HG03060 (cell line): ENCODE data around the gene DNAH14.
"Not testable (repeated sequence)": the region's sequence is repeated elsewhere in the genome, so short reads cannot be mapped to it uniquely, and the experiment has no call there.

Experiments
- ATAC-seq: cut with Tn5 transposase; IDR thresholded peaks from one replicate; pipeline ENCODE4 v1.9.1; 2021; ENCODE audit warnings: low read depth, moderate number of reproducible peaks; ENCODE audit not compliant: unreplicated experiment

The DNAH14 gene

DNA sequence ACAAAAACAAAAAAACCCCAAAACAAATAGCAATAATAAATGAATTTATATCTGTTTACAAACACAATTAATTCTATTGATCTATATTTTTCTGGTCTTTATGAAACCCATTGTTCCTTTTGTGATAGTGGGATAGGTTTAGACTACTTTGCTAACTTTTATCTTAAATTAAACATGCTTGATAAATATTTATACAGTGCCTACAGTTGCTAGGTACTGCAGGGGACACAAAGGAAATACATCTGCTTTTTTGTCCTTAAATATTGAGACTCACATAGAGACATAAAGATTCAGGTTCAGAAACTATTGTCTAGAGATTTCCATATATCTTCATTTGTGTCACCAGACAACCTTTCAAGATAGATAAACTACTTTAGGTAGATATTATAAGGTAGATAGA is 8.5 kb upstream of the DNAH14 start:
- no peak for ATAC-seq

DNA sequence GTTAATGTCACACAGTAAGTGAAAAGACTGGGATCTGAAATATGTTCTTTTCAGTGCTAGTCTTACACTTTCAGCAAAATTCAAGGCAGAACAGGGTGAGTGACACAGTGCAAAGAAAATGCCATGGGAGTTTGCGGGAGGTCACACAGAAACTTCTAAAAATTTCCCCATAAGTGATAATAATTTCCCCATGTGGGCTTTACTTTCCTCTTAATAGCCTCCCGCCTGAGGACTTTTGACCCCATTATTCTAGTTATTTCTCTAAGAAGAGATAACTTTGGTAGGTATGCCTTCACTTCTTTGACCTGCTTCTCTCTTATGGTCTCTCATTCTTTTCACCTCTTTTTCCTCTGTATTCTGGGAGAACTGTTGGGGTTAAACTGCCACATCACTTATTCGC is 8.1 kb upstream of the DNAH14 start:
- ATAC-seq, result no peak

DNA sequence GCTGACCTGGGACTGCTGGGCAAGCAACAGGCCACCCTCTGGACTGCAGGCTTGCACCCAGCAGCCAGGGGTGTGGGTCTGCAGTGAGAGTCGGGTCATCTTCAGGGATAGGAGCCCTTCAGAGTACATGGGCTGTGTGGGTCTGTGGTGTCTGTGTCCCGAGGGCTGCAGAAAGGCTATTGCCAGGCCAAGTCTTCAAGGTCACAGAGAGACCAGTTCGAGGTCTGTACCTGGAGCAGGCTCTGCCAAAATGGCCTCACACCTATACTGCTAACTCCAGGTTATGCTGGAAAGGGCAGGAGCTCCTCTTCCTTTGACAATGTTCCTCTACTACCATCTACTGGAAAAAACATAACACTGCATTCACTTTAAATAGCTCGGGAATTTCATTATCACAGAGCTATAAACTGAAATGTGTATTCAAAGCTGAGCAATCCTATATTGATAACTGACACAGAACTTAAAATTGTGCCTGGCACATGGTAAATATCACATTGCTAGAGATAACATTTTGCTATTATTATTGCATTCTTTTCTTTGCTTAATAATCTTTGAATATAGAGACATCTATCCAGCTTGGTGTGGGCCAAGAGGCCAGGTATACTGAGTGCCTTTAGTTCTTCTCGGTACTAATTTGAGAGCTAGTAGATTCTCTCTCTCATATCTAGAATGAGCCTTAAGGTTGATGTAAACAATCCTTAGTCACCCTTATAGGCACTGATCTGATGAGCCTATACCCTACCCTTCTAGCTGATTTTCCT is 6.9 kb upstream of the DNAH14 start:
- ATAC-seq, result no peak

DNA sequence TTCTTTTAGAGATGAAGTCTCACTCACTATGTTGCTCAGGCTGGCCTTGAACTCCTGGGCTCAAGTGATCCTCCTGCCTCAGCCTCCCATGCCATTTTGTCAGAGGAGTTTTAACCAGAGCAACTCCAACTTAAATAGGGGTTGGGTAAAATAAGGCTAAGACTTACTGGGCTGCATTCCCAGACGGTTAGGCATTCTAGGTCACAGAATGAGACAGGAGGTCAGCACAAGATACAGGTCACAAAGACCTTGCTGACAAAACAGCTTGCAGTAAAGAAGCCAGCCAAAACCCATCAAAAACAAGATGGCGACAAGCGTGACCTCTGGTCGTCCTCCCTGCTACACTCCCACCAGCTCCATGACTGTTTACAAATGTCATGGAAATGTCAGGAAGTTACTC is 5.7 kb upstream of the DNAH14 start:
- no peak for ATAC-seq

DNA sequence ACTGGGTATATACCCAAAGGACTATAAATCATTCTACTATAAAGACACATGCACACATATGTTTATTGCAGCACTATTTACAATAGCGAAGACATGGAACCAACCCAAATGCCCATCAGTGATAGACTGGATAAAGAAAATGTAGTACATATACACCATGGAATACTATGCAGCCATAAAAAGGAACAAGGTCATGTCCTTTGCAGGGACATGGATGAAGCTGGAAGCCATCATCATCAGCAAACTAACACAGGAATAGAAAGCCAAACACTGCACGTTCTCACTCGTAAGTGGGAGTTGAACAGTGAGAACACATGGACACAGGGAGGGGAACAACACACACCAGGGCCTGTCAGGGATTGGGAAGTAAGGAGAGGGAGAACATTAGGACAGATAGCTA is 1.8 kb upstream of the DNAH14 start:
- ATAC-seq, result not testable (repeated sequence)

DNA sequence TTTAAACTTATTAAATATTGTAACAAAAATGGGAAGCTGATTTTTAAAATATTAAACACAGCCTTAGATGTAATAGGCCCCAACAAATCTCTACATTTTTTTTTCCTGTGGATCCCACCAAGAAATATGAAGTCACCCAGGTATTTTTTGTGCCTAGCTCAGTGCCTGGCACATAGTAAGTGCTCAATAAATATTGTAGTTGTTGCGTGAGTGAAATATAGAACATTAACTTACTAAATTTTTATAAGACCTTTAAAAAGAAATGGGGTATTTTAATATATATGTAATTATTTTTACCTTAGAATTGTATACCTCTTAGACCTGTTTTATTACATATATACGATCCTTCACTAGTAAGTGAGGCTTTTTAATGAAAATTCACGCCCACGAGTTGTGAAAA is 569 bp upstream of the DNAH14 start:
- no peak for ATAC-seq

DNA sequence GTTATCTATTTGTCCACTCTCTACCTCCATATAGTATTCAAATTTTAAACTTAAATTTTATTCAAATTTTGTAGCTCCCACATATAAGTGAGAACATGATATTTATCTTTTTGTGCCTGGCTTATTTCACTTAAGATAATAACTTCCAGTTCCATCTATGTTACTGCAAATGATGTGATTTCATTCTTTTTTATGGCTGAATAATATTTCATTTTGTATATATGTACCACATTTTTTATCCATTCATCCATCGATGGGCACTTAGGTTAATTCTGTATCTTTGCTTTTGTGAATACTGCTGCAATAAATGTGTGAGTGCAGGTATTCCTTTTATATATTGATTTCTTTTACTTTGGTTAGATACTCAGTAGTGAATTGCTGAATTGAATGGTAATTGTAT is 2.1 kb downstream of the DNAH14 start:
- no peak for ATAC-seq

DNA sequence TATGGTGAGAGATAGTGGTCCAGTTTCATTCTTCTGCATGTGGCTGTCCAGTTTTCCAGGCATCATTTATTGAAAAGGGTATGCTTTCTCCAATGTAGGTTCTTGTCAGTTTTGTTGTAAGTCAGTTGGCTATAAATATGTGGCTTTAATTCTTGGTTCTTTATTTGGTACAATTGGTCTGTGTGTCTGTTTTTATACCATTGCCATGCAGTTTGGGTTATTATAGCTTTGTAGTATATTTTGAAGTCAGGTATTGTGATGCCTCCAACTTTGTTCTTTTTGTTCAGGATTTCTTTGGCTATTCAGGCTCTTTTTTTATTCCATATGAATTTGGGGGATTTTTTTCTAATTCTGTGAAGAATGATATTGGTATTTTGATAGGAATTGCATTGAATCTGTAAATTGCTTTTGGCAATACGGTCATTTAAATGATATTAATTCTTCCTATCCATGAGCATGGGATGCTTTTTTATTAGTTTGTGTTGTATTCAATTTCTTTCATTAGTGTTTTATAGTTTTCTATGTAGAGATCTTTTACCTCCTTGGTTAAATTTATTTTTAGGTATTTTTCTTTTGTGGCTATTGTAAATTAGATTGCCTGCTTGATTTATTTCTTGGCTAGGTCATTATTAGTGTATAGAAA is 3.3 kb downstream of the DNAH14 start:
- ATAC-seq, result no peak

DNA sequence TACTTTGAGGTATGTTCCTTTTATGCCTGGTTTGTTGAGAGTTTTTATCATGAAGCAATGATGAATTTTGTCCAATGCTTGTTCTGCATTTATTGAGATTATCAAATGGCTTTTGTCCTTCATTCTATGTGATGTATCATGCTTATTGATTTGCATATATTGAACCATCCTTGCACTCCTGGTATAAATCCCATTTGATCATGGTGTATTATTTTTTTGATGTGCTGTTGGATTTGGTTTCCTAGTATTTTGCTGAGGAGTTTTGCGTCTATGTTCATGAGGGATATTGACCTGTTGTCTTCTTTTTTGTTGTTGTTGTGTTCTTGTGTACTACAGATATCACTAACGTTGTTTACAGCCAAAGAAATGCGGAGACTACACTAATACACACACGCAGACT is 4.1 kb downstream of the DNAH14 start:
- ATAC-seq, result no peak

DNA sequence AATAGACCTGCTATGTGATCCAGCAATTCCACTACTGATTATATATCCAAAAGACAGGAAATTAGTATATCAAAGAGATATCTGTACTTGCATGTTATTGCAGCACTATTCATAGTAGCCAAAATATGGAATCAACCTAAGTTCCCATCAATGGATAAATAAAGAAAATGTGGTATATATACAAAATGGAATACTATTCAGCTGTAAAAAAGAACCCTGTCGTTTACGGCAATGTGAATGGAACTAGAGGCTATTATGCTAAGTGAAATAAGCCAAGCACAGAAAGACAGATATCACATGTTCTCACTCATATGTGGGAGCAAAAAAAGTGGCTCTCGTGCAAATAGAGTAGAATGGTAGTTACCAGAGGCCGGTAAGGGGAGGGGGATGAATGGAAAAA is 9.2 kb downstream of the DNAH14 start:
- no peak for ATAC-seq

DNA sequence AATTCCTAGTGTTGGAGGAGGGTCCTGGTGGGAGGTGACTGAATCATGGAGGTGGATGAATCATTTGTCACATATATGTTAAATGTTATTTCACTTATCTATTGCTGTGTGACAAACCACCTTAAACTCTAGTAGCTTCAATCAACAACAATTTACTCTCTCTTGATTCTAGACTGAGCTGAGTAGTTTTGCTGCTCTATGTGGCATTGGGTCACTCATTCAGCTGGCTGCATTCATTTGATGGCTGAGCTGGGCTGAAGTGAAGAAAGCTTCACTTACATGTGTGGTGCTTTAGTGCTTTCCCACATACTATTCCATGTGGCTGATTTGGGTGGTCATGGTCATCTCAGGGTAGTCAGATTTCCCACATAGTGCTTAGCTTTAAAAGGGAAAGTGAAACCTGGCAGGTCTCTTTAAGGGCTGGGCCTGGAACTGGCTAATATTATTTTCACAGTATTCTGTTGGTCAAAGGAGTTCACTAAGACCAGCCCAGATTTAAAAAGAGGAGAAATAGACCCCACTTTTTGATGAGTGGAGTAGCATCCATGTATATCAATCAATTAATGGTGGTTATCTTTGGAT is 10.5 kb downstream of the DNAH14 start:
- ATAC-seq, result no peak

DNA sequence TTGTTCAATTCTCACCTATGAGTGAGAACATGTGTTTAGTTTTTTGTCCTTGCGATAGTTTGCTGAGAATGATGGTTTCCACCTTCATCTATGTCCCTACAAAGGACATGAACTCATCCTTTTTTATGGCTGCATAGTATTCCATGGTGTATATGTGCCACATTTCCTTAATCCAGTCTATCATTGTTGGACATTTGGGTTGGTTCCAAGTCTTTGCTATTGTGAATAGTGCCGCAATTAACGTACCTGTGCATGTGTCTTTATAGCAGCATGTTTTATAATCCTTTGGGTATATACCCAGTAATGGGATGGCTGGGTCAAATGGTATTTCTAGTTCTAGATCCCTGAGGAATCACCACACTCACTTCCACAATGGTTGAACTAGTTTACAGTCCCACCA is 11.3 kb downstream of the DNAH14 start:
- not testable (repeated sequence) for ATAC-seq

DNA sequence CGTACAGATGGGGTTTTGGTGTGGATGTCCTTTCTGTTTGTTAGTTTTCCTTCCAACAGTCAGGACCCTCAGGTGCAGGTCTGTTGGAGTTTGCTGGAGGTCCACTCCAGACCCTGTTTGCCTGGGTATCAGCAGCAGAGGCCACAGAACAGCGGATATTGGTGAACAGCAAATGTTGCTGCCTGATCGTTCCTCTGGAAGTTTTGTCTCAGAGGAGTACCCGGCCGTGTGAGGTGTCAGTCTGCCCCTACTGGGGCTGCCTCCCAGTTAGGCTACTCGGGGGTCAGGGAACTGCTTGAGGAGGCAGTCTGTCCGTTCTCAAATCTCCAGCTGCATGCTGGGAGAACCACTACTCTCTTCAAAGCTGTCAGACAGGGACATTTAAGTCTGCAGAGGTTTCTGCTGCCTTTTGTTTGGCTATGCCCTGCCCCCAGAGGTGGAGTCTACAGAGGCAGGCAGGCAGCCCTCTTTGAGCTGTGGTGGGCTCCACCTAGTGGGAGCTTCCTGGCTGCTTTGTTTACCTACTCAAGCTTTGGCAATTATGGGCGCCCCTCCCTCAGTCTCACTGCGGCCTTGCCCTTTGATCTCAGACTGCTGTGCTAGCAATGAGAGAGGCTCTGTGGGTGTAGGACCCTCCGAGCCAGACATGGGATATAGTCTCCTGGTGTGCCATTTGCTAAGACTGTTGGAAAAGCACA is 16.3 kb downstream of the DNAH14 start:
- not testable (repeated sequence) for ATAC-seq

DNA sequence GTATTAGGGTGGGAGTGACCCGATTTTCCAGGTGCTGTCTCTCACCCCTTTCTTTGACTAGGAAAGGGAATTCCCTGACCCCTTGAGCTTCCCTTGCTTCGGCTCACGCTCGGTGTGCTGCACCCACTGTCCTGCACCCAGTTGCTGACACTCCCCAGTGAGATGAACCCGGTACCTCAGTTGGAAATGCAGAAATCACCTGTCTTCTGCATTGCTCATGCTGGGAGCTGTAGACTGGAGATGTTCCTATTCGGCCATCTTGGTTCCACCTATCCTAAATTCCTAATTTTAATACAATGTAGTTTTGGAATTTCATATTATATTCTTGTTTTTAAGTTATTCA is 16.8 kb downstream of the DNAH14 start:
- not testable (repeated sequence) for ATAC-seq

DNA sequence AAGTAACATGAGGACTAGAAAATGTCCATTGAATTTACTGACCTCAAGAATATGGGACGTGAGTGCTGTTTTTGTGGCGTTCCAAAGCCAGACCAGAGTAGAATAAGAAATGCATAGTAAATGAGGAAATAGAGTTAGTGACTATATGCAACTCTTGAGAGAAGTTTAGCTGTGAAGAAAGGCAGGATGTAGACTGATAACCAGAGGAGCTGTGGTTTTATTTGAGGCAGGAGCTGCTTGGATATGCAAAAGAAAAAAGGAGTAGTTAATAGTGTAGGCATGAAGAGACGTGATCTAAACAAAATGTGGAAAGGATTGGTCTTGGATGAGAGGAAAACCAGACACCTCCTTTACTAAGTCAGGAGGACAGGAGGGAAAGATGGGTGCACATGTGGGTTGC is 28.2 kb downstream of the DNAH14 start:
- no peak for ATAC-seq

DNA sequence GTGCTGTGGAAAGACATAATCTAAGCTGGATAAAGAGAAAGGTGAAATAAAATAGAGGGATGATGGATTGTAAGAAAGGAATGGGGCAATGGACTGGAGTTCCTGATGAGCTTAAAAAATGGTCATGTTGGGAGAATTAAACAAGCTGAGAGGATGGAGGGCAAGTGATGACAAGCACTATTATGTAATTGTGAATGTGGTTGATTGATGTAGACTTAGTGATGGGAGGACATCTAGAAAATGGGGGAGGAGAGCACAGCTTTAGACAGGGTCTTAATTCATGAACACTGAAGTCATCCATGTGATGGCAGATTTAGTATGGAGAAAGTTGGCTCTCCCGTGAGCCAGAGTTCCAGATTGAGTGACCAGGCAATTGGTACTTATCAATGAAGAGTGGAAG is 29.0 kb downstream of the DNAH14 start:
- ATAC-seq, result no peak

DNA sequence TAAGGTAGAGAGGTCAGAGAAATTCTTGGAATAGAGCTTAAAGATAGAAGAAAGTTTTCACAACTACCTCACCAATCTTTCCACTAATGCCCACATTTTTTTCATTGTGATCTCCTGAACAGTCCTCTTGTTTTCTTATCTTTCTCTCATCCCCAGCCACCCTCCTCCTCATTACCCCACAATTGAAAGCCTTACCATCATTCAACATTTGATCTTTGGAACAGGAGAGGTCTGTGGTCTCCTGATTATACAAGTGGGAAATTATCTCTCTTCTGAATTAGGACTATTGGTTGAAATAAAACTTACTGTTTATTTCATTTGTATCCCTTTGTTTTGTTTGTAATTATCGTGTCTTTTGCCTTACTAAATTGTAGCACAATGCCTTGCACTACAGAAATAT is 29.6 kb downstream of the DNAH14 start:
- no peak for ATAC-seq

DNA sequence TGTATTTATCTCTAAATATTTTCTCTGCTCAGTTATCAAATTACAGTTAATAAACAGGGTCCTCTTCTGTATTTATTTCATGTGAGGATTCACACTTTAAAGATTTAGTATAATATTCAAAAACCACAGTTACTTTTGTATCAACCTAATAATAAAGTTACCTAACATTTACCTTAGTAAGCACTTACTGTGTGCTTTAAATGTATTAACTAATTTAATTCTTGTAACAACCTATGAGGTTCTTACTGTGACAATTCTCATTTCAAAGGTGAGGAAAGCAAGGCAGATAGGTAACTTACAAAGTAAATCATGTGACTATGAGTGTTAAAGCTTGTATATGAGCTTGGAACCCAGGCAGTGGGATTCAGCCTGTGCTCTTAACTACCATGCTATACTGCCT is 30.2 kb downstream of the DNAH14 start:
- no peak for ATAC-seq

DNA sequence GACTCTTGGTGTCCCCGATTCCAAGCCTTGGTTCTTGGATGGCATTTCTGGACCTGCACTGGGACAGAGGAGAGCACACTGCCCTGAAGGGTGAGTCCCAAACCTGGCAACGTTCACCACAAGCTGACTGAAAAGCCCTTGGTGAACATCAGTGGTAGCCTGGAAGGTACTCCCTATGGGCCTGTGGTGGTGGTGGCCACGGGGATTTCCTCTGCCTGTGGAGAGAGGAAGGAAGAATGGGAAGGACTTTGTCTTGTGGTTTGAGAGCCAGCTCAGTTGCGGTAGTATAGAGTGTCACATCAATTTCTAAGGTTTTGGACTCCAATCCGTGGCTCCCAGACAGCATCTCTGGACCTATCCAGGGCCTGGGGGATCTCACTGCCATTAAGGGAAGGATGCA is 50.7 kb downstream of the DNAH14 start:
- no peak for ATAC-seq

DNA sequence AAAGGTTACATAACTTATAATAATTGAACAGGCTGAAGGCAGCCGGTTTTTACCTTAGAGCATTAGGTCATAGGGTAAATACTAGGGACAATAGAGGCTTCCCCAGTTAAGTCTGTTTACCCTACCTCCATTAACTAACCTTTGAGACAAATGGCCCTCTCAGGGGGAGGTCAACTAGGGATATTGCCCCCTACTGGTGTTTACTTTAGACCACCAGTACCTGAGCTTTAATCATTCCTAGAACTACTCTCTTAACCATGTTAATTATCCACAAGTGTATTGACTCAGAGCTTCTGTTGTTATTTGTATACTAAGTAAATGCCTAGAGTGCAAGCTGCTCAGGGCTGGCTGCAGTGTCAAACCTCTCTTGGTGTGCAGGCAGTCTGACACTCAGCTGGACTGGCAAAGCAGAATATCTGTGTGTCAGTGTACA is 52.5 kb downstream of the DNAH14 start:
- ATAC-seq, result not testable (repeated sequence)

DNA sequence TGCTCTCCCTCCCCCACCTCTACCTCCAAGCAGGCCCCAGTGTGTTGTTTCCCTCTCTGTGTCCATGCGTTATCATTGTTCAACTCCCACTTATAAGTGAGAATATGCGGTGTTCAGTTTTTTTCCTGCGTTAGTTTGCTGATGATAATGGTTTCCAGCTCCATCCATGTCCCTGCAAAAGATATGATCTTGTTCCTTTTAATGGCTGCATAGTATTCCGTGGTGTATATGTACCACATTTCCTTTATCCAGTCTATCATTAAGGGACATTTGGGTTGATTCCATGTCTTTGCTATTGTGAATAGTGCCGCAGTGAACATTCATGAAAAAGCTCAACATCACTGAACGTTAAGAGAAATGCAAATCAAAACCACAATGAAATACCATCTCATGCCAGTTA is 58.6 kb downstream of the DNAH14 start:
- no peak for ATAC-seq

DNA sequence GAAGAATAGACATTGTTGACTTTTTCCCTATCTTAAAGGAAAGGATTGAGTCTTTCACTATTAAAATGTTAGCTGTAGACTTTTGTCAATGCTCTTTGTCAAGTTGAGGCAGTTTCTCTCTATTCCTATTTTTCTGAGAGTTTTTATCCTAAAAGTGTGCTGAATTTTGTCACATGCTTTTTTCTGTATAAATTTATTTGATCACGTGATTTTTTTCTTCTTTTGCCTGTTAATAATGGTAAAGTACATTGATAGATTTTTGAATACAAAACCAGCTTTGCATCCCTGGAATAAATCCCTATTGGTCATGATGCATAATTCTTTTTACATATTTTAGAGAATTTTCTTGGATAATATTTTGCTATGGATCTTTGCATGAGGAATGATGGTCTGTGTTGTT is 60.1 kb downstream of the DNAH14 start:
- ATAC-seq, result no peak
